Spleen (tissue), 11 donors: ENCODE results near the gene PGF. TPM values are rescaled to one million over a fixed set of nuclear protein-coding genes. Genes with fewer than 3 reads are reported as not detected.

Source experiments
- DNase-seq: peaks from one replicate; pipeline ENCODE4 v3.0.0-alpha.2; 2020
- H3K27ac ChIP-seq, 8 donors: fragments of 200-600 bp; sonication (generic) in 7 of 8; 1 replicate in 4 of 8; 2 replicates in 4 of 8; pipeline versions ENCODE4 v1.5.0 to v1.8.0; 2016 to 2021; ENCODE audit warnings: inconsistent platforms in 4 of 8, mild to moderate bottlenecking in 4 of 8, moderate library complexity in 1 of 8
- H3K27me3 ChIP-seq, 7 donors: fragments of 200-600 bp; sonication (generic) in 6 of 7; replicated peaks in 1 of 7; 1 replicate in 4 of 7; 2 replicates in 3 of 7; pipeline versions ENCODE4 v1.5.0 to v1.8.0; 2016 to 2021; ENCODE audit warnings: inconsistent platforms in 3 of 7, mild to moderate bottlenecking in 1 of 7
- H3K36me3 ChIP-seq, 6 donors: fragments of 200-600 bp; sonication (generic) in 5 of 6; 1 replicate in 4 of 6; 2 replicates in 2 of 6; pipeline versions ENCODE4 v1.5.0 to v1.8.0; 2016 to 2021; ENCODE audit warnings: inconsistent platforms in 2 of 6
- H3K4me1 ChIP-seq, 6 donors: fragments of 200-600 bp; sonication (generic) in 5 of 6; 1 replicate in 3 of 6; 2 replicates in 3 of 6; pipeline versions ENCODE4 v1.5.0 to v1.8.0; 2016 to 2021; ENCODE audit warnings: inconsistent platforms in 3 of 6
- H3K4me3 ChIP-seq, 8 donors: fragments of 200-600 bp; sonication (generic) in 7 of 8; 1 replicate in 4 of 8; 2 replicates in 4 of 8; pipeline versions ENCODE4 v1.5.0 to v1.8.0; 2016 to 2021; ENCODE audit warnings: inconsistent platforms in 4 of 8, mild to moderate bottlenecking in 4 of 8, moderate library complexity in 2 of 8
- H3K9me3 ChIP-seq, 8 donors: fragments of 200-600 bp; sonication (generic) in 7 of 8; 1 replicate in 4 of 8; 2 replicates in 4 of 8; pipeline versions ENCODE4 v1.5.0 to v1.8.0; 2016 to 2021; ENCODE audit warnings: inconsistent platforms in 4 of 8
- CTCF ChIP-seq, 11 experiments: fragments of 200-600 bp in 7 of 11; fragments of 450-650 bp in 4 of 11; sonication (generic) in 4 of 11; IDR thresholded peaks in 8 of 11; conservative IDR thresholded peaks in 3 of 11; 1 replicate in 7 of 11; 2 replicates in 4 of 11; pipeline versions ENCODE4 v1.4.0 to v1.8.0; 2016 to 2021; ENCODE audit warnings: antibody characterized with exemption in 11 of 11, inconsistent platforms in 4 of 11, mild to moderate bottlenecking in 1 of 11
- POLR2A ChIP-seq, 3 donors: fragments of 450-650 bp; IDR thresholded peaks; one replicate each; pipeline ENCODE4 v1.5.1; 2017; ENCODE audit warnings: antibody characterized with exemption in 3 of 3, mild to moderate bottlenecking in 1 of 3
- POLR2AphosphoS5 ChIP-seq, 3 donors: sonication (generic); formaldehyde crosslinking; IDR thresholded peaks; one replicate each; pipeline ENCODE4 v1.5.1; 2017; ENCODE audit warnings: antibody characterized with exemption in 3 of 3
- WGBS, 5 donors: extraction: QIAGEN DNeasy Blood & Tissue Kit in 3 of 5; methylation state at CpG; one replicate each; pipeline versions ENCODE4 v1.1.5 to v1.1.7; 2013 to 2018; 5-methylcytosine and 5-hydroxymethylcytosine counted together
- intact Hi-C: fragments of 100-400 bp; cut with DNase I; formaldehyde crosslinking; loops from one replicate; pipeline ENCODE4 v1.15.0; 2023; ENCODE audit warnings: low total_unique reads
- polyA plus RNA-seq, 3 donors: library from polyadenylated mRNA; stranded (reverse); fragments of 200-250 nt; gene quantifications; one replicate each; pipeline ENCODE4 v1.2.1, GENCODE V29; 2013
- total RNA-seq, 7 donors: library from RNA; depleted of rRNA in 3 of 7; stranded (reverse); fragments of >200 nt in 3 of 7; fragmentation: NEBNext Ultra II Directional in 4 of 7; extraction: Animal tissue kit (Norgen Biotek cat#: 25700) in 4 of 7; gene quantifications; one replicate each; pipeline versions ENCODE4 v1.1.0 to v1.2.1, GENCODE V29; 2016 to 2021
- donor health status: healthy with polysubstance abuse.
- donor health status: DM: no; HTN: no; CAD: no; lungs with moderate emphysema.
- donor health status: DM: no; HTN: no; CAD: no.
- donor health status: Bipolar disorder and iron deficiency.
- donor health status: healthy.
- donor health status: DM: no; HTN: no; CAD: no.
- donor health status: DM: yes; HTN: yes; CAD: no.

Gene PGF
- total and polyA plus RNA-seq, 10 donors: 0.87 to 7.7 (median 2.7) TPM

- H3K9me3 ChIP-seq: no peaks in the 10 kb centered on the region
- intact Hi-C loops: no loop called here
- H3K4me1 ChIP-seq: peaks cover 0 to 24% (median 13%) of the 10 kb centered on the region in 6 donors
- H3K4me3 ChIP-seq: no peak overlapping the region
- no peaks in the 10 kb centered on the region for H3K36me3 ChIP-seq
- DNase-seq: no peak
- no peaks in the 10 kb centered on the region for H3K27me3 ChIP-seq
- whole genome bisulfite sequencing, 5 donors: 61 to 86% (median 84%) methylated on average over 4 to 5 of the region's 5 CpGs
- TF ChIP-seq CTCF (IDR thresholded peaks at IDR 0.05 in 8 of 11, conservative IDR thresholded peaks at IDR 0.05 in 3 of 11): no peak
- no peak for TF ChIP-seq POLR2A (IDR thresholded peaks at IDR 0.05)
- TF ChIP-seq POLR2AphosphoS5 (IDR thresholded peaks at IDR 0.05): no peak
- H3K27ac ChIP-seq: no peak overlapping the region
These were observed 10.2 kb upstream of the PGF start for GRCh38 chr14:74965486-74966153.

GRCh38 chr14:74964787-74965485, 9.5 kb upstream of the PGF start:
- Histone ChIP-seq H3K4me1 (peaks cover 0 to 24% (median 13%) of the 10 kb centered on the region in 6 donors), H3K27me3 (no peaks in the 10 kb centered on the region), H3K36me3 (no peaks in the 10 kb centered on the region), H3K4me3 (no peak overlapping the region), H3K9me3 (no peaks in the 10 kb centered on the region), H3K27ac (no peak overlapping the region)
- WGBS, 5 donors: 50 to 68% (median 57%) methylated on average over 3 to 4 of the region's 4 CpGs
- no peak for DNase-seq
- no peak for TF ChIP-seq CTCF (IDR thresholded peaks at IDR 0.05 in 8 of 11, conservative IDR thresholded peaks at IDR 0.05 in 3 of 11)
- no peak for TF ChIP-seq POLR2AphosphoS5 (IDR thresholded peaks at IDR 0.05)
- intact Hi-C loops: no loop called here

GRCh38 chr14:74963705-74964271, 8.4 kb upstream of the PGF start:
- TF ChIP-seq POLR2A (IDR thresholded peaks at IDR 0.05) (no peak), CTCF (IDR thresholded peaks at IDR 0.05 in 8 of 11, conservative IDR thresholded peaks at IDR 0.05 in 3 of 11) (no peak), POLR2AphosphoS5 (IDR thresholded peaks at IDR 0.05) (no peak)
- no peak overlapping the region for H3K27ac ChIP-seq
- intact Hi-C loops: no loop called here
- H3K9me3 ChIP-seq: no peaks in the 10 kb centered on the region
- no peak overlapping the region for H3K4me3 ChIP-seq
- WGBS, 5 donors: 45 to 55% (median 47%) methylated on average over 9 of the region's 9 CpGs
- peaks cover 0 to 24% (median 13%) of the 10 kb centered on the region in 6 donors for H3K4me1 ChIP-seq
- peak; percentile 36 for DNase-seq
- H3K27me3 ChIP-seq: no peaks in the 10 kb centered on the region
- no peaks in the 10 kb centered on the region for H3K36me3 ChIP-seq

GRCh38 chr14:74963178-74963704, 7.8 kb upstream of the PGF start:
- 59 to 70% (median 63%) methylated on average over 12 of the region's 12 CpGs for WGBS, 5 donors
- Histone ChIP-seq H3K36me3 (no peaks in the 10 kb centered on the region), H3K4me1 (peaks cover 0 to 24% (median 13%) of the 10 kb centered on the region in 6 donors), H3K9me3 (no peaks in the 10 kb centered on the region), H3K27me3 (no peaks in the 10 kb centered on the region), H3K27ac (peak overlapping the region in 1 of 8 donors; percentile 34), H3K4me3 (no peak overlapping the region)
- intact Hi-C loops: no loop called here
- DNase-seq: peak; percentile 70
- TF ChIP-seq POLR2A (IDR thresholded peaks at IDR 0.05) (no peak), CTCF (IDR thresholded peaks at IDR 0.05 in 8 of 11, conservative IDR thresholded peaks at IDR 0.05 in 3 of 11) (no peak), POLR2AphosphoS5 (IDR thresholded peaks at IDR 0.05) (no peak)
